GM23338 (cell line): ENCODE data around the gene SPOCK2. TPM values are rescaled to one million over a fixed set of nuclear protein-coding genes. Genes with fewer than 3 reads are reported as not detected.

Experiments used
- ATAC-seq: fragments of 200-7000 bp; cut with Tn5 transposase; 3 replicates; pipeline ENCODE4 v1.9.1; 2020
- DNase-seq: peaks from one replicate; pipeline ENCODE4 v3.0.0-alpha.2; 2015; ENCODE audit warnings: low spot score
- H2AFZ ChIP-seq: fragments of 200-600 bp; sonication (generic); 2 replicates; pipeline ENCODE4 v1.8.0; 2016; ENCODE audit warnings: antibody characterized with exemption, mild to moderate bottlenecking, moderate library complexity
- H3F3A ChIP-seq: fragments of 200-600 bp; sonication (generic); replicated peaks from 2 replicates; pipeline ENCODE4 v1.8.0; 2017; ENCODE audit warnings: antibody characterized with exemption, mixed run types, low read depth
- H3K27ac ChIP-seq: fragments of 200-600 bp; sonication (generic); 2 replicates; pipeline ENCODE4 v1.6.1; 2016; ENCODE audit warnings: low read depth
- H3K27me3 ChIP-seq: fragments of 200-600 bp; sonication (generic); 2 replicates; pipeline ENCODE4 v1.8.0; 2016; ENCODE audit warnings: mild to moderate bottlenecking, mixed run types, moderate library complexity; ENCODE audit not compliant: insufficient read depth
- H3K36me3 ChIP-seq: fragments of 200-600 bp; sonication (generic); 2 replicates; pipeline ENCODE4 v1.8.0; 2016; ENCODE audit warnings: mild to moderate bottlenecking; ENCODE audit not compliant: insufficient read depth
- H3K4me1 ChIP-seq: fragments of 200-600 bp; sonication (generic); 2 replicates; pipeline ENCODE4 v1.8.0; 2016; ENCODE audit warnings: mild to moderate bottlenecking, moderate library complexity; ENCODE audit not compliant: insufficient read depth
- H3K4me2 ChIP-seq: fragments of 200-600 bp; sonication (generic); 2 replicates; pipeline ENCODE4 v1.7.1; 2017; ENCODE audit warnings: mixed run types
- H3K4me3 ChIP-seq: fragments of 200-600 bp; sonication (generic); 2 replicates; pipeline ENCODE4 v1.6.1; 2016; ENCODE audit warnings: mixed run types
- H3K79me2 ChIP-seq: fragments of 200-600 bp; sonication (generic); replicated peaks from 2 replicates; pipeline ENCODE4 v1.8.0; 2017; ENCODE audit warnings: mild to moderate bottlenecking; ENCODE audit not compliant: insufficient read depth
- H3K9me2 ChIP-seq: fragments of 200-600 bp; sonication (generic); 2 replicates; pipeline ENCODE4 v1.8.0; 2017; ENCODE audit not compliant: insufficient read depth
- H4K20me1 ChIP-seq: fragments of 200-600 bp; sonication (generic); replicated peaks from 2 replicates; pipeline ENCODE4 v1.8.0; 2017; ENCODE audit warnings: mild to moderate bottlenecking; ENCODE audit not compliant: insufficient read depth
- H3K27ac Mint-ChIP-seq: 2 replicates; pipeline ENCODE4 v1.8.0; 2020; ENCODE audit warnings: inconsistent platforms, mild to moderate bottlenecking, moderate library complexity, mixed read lengths
- H3K27me3 Mint-ChIP-seq: 3 replicates; pipeline ENCODE4 v1.8.0; 2022; ENCODE audit warnings: low read depth, mild to moderate bottlenecking, moderate library complexity, mixed read lengths, inconsistent platforms; ENCODE audit not compliant: insufficient read depth, poor library complexity
- H3K36me3 Mint-ChIP-seq: 3 replicates; pipeline ENCODE4 v1.8.0; 2021; ENCODE audit warnings: low read depth, mild to moderate bottlenecking, inconsistent platforms, moderate library complexity, mixed read lengths
- H3K4me1 Mint-ChIP-seq: 3 replicates; pipeline ENCODE4 v1.8.0; 2020; ENCODE audit warnings: mild to moderate bottlenecking, inconsistent platforms, mixed read lengths
- H3K4me3 Mint-ChIP-seq: 3 replicates; pipeline ENCODE4 v1.8.0; 2021; ENCODE audit warnings: moderate library complexity, mild to moderate bottlenecking, inconsistent platforms, mixed read lengths
- H3K9me3 Mint-ChIP-seq: 3 replicates; pipeline ENCODE4 v1.8.0; 2020; ENCODE audit warnings: moderate library complexity, mild to moderate bottlenecking, inconsistent platforms, mixed read lengths
- CREB1 ChIP-seq: fragments of 250-450 bp; sonication (Bioruptor Pico); IDR thresholded peaks from 2 replicates; pipeline ENCODE4 v1.5.0; 2020; ENCODE audit warnings: low read depth, mild to moderate bottlenecking, moderate library complexity
- EZH2phosphoT487 ChIP-seq: fragments of 200-600 bp; sonication (generic); IDR thresholded peaks from one replicate; pipeline ENCODE4 v1.8.1; 2018; ENCODE audit warnings: antibody characterized with exemption; ENCODE audit not compliant: unreplicated experiment
- JUNB ChIP-seq: IDR thresholded peaks from one replicate; pipeline ENCODE4 v1.6.1; 2016; ENCODE audit warnings: antibody characterized with exemption; ENCODE audit not compliant: unreplicated experiment
- NANOG ChIP-seq: IDR thresholded peaks from 2 replicates; pipeline ENCODE4 v1.6.1; 2016; ENCODE audit warnings: antibody characterized with exemption, borderline replicate concordance
- POLR2AphosphoS5 ChIP-seq: IDR thresholded peaks from 2 replicates; pipeline ENCODE4 v1.6.1; 2016; ENCODE audit warnings: antibody characterized with exemption, low read depth
- STAT1 ChIP-seq: IDR thresholded peaks from one replicate; pipeline ENCODE4 v1.6.1; 2016; ENCODE audit warnings: antibody characterized with exemption; ENCODE audit not compliant: unreplicated experiment
- ZNF114 ChIP-seq: fragments of 250-450 bp; sonication (Bioruptor Pico); IDR thresholded peaks from 2 replicates; pipeline ENCODE4 v1.5.0; 2020; ENCODE audit warnings: mild to moderate bottlenecking, moderate library complexity
- ZNF331 ChIP-seq: fragments of 250-450 bp; sonication (Bioruptor Pico); IDR thresholded peaks from 2 replicates; pipeline ENCODE4 v1.5.0; 2020; ENCODE audit warnings: low read depth, mild to moderate bottlenecking, moderate library complexity
- polyA plus RNA-seq: library from polyadenylated mRNA; unstranded; fragments of >200 nt; fragmentation: Nextera tagmentation; extraction: Ambion mirVana; gene quantifications from 2 replicates; pipeline ENCODE4 v1.2.1, GENCODE V29; 2016
- total RNA-seq: library from RNA; depleted of rRNA; stranded (reverse); fragments of >200 nt; shearing (Covaris generic); gene quantifications from 2 replicates; pipeline ENCODE4 v1.2.3, GENCODE V29; 2014
- TF ChIP-seq, protein P1 (sequence below): IDR thresholded peaks from one replicate; pipeline ENCODE4 v1.6.1; 2018; ENCODE audit warnings: antibody characterized with exemption; ENCODE audit not compliant: unreplicated experiment
- TF ChIP-seq, protein P2 (sequence below): IDR thresholded peaks from 2 replicates; pipeline ENCODE4 v1.6.1; 2016; ENCODE audit warnings: antibody characterized with exemption
- TF ChIP-seq, protein P3 (sequence below), 2 experiments: fragments of 200-600 bp in 1 of 2; sonication (generic) in 1 of 2; conservative IDR thresholded peaks; 2 replicates each; pipeline versions ENCODE4 v1.5.1 to v1.6.1; 2016 to 2017; ENCODE audit warnings: antibody characterized with exemption in 2 of 2, low read depth in 2 of 2, mild to moderate bottlenecking in 2 of 2, moderate library complexity in 1 of 2

SPOCK2 gene
- total and polyA plus RNA-seq, 2 experiments from 2014 or later, result 1.3 to 3.6 TPM

- TF ChIP-seq, protein P1, sequence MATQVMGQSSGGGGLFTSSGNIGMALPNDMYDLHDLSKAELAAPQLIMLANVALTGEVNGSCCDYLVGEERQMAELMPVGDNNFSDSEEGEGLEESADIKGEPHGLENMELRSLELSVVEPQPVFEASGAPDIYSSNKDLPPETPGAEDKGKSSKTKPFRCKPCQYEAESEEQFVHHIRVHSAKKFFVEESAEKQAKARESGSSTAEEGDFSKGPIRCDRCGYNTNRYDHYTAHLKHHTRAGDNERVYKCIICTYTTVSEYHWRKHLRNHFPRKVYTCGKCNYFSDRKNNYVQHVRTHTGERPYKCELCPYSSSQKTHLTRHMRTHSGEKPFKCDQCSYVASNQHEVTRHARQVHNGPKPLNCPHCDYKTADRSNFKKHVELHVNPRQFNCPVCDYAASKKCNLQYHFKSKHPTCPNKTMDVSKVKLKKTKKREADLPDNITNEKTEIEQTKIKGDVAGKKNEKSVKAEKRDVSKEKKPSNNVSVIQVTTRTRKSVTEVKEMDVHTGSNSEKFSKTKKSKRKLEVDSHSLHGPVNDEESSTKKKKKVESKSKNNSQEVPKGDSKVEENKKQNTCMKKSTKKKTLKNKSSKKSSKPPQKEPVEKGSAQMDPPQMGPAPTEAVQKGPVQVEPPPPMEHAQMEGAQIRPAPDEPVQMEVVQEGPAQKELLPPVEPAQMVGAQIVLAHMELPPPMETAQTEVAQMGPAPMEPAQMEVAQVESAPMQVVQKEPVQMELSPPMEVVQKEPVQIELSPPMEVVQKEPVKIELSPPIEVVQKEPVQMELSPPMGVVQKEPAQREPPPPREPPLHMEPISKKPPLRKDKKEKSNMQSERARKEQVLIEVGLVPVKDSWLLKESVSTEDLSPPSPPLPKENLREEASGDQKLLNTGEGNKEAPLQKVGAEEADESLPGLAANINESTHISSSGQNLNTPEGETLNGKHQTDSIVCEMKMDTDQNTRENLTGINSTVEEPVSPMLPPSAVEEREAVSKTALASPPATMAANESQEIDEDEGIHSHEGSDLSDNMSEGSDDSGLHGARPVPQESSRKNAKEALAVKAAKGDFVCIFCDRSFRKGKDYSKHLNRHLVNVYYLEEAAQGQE, result no peak
- TF ChIP-seq CREB1 (CRISPR knock-in tag) (no peak), NANOG (no peak), POLR2AphosphoS5 (no peak), EZH2phosphoT487 (no peak), JUNB (no peak), STAT1 (no peak), ZNF331 (CRISPR knock-in tag) (no peak)
- TF ChIP-seq, protein P2, sequence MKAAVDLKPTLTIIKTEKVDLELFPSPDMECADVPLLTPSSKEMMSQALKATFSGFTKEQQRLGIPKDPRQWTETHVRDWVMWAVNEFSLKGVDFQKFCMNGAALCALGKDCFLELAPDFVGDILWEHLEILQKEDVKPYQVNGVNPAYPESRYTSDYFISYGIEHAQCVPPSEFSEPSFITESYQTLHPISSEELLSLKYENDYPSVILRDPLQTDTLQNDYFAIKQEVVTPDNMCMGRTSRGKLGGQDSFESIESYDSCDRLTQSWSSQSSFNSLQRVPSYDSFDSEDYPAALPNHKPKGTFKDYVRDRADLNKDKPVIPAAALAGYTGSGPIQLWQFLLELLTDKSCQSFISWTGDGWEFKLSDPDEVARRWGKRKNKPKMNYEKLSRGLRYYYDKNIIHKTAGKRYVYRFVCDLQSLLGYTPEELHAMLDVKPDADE, result no peak
Measured at GRCh38 chr10:72062382-72062781, 26.0 kb downstream of the SPOCK2 start (continued).

- H3F3A ChIP-seq, result no peaks in the 10 kb centered on the region
- H2AFZ ChIP-seq, result no peak overlapping the region
- no peaks in the 10 kb centered on the region for H3K9me2 ChIP-seq
- Mint-ChIP-seq H3K4me1 (peaks cover 19% of the 10 kb centered on the region), H3K4me3 (no peak overlapping the region), H3K27ac (no peak overlapping the region), H3K27me3 (peaks cover 13% of the 10 kb centered on the region), H3K36me3 (no peaks in the 10 kb centered on the region), H3K9me3 (no peaks in the 10 kb centered on the region)
- no peaks in the 10 kb centered on the region for H3K27me3 ChIP-seq
- no peak for DNase-seq
- H3K4me1 ChIP-seq, result no peaks in the 10 kb centered on the region
- TF ChIP-seq ZNF331 (CRISPR knock-in tag) (no peak), ZNF114 (no peak), CREB1 (CRISPR knock-in tag) (no peak), STAT1 (no peak), EZH2phosphoT487 (no peak), NANOG (no peak), POLR2AphosphoS5 (no peak)
- TF ChIP-seq, protein P1, result no peak
- TF ChIP-seq, protein P3, sequence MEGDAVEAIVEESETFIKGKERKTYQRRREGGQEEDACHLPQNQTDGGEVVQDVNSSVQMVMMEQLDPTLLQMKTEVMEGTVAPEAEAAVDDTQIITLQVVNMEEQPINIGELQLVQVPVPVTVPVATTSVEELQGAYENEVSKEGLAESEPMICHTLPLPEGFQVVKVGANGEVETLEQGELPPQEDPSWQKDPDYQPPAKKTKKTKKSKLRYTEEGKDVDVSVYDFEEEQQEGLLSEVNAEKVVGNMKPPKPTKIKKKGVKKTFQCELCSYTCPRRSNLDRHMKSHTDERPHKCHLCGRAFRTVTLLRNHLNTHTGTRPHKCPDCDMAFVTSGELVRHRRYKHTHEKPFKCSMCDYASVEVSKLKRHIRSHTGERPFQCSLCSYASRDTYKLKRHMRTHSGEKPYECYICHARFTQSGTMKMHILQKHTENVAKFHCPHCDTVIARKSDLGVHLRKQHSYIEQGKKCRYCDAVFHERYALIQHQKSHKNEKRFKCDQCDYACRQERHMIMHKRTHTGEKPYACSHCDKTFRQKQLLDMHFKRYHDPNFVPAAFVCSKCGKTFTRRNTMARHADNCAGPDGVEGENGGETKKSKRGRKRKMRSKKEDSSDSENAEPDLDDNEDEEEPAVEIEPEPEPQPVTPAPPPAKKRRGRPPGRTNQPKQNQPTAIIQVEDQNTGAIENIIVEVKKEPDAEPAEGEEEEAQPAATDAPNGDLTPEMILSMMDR (conservative IDR thresholded peaks at IDR 0.05; ENCODE audit: low read depth in 2 of 2), result no peak
- TF ChIP-seq, protein P2, result no peak
- no peak for ATAC-seq
- no peak overlapping the region for H3K4me2 ChIP-seq
- H3K4me3 ChIP-seq, result no peak overlapping the region
- H4K20me1 ChIP-seq, result no peaks in the 10 kb centered on the region
- H3K36me3 ChIP-seq, result no peaks in the 10 kb centered on the region
- H3K27ac ChIP-seq, result no peak overlapping the region
- H3K79me2 ChIP-seq, result no peaks in the 10 kb centered on the region
Measured at GRCh38 chr10:72061930-72062329, 26.4 kb downstream of the SPOCK2 start.
